ENCODE measurements around the gene NUMB.
A peak's percentile ranks its signal among the peaks of the same experiment; 100 is the strongest.
"Not testable (repeated sequence)": the region's sequence is repeated elsewhere in the genome, so short reads cannot be mapped to it uniquely, and the experiment has no call there.

NUMB gene

DNA sequence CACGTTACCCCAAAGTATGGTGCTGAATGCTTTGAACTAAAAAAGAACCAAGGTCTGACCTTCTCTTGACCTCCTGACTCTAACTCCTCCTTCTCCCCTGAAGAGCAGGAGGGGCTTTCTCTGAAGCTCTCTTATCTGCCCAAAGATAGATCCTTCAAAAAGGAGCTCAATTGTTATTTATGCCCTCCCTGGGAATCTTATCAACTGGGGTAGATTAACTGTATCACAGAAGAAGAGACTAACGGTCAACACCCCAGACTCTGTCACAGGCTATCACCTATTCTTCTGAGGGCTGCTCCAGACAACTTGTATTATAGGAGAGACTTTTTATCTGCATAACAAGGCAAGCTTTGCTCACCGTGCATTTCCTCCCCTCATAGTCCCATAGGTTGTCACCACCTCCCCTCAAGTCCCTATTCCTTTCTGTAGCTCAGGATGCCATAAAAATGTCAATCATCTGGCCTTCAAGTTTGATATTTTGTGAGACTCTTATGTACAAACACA is 134.4 kb downstream of the NUMB start:
- H3K4me3 ChIP-seq (ENCODE audit: extremely low read depth, insufficient read depth, low read length, poor library complexity, severe bottlenecking), result no peak overlapping the region
- no peak overlapping the region for H3K27ac ChIP-seq (ENCODE audit: low read depth, low read length, severe bottlenecking)
- 40 to 47% methylated on average over 1 to 2 of the region's 3 CpGs for WGBS, 2 experiments (ENCODE audit: insufficient coverage in 2 of 2)
- no peaks in the 10 kb centered on the region for H3K9me3 ChIP-seq (ENCODE audit: control insufficient read depth, low read length)
- H3K36me3 ChIP-seq (ENCODE audit: control insufficient read depth, insufficient read depth, low read length), result peaks cover 4% of the 10 kb centered on the region
- peaks cover 5% of the 10 kb centered on the region for H3K4me1 ChIP-seq (ENCODE audit: control insufficient read depth, insufficient read depth, low read length, poor library complexity, severe bottlenecking)

DNA sequence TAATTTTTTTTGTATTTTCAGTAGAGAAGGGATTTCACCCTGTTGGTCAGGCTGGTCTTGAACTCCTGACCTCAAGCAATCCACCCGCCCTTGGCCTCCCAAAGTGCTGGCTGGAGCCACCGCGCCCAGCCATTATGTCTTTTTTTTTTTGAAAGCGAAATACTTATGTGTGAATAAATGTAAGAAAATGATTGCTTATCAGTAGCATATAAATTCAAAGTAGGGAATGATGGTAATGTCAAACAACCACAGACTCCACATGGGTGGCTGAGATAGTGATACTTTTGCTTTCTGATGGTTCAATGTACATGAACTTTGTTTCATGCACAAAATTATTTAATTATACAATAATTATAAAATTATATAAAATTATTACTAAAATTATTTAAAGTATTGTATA is 145.2 kb downstream of the NUMB start:
- H3K4me3 ChIP-seq (ENCODE audit: extremely low read depth, insufficient read depth, low read length, poor library complexity, severe bottlenecking), result no peak overlapping the region
- peaks cover 13% of the 10 kb centered on the region for H3K36me3 ChIP-seq (ENCODE audit: control insufficient read depth, insufficient read depth, low read length)
- H3K4me1 ChIP-seq (ENCODE audit: control insufficient read depth, insufficient read depth, low read length, poor library complexity, severe bottlenecking), result peaks cover 8% of the 10 kb centered on the region
- 81% methylated on average over 3 of the region's 4 CpGs; no CpG with 5 or more reads in 1 of the 2 experiments for WGBS, 2 experiments (ENCODE audit: insufficient coverage in 2 of 2)
- no peaks in the 10 kb centered on the region for H3K9me3 ChIP-seq (ENCODE audit: control insufficient read depth, low read length)
- H3K27ac ChIP-seq (ENCODE audit: low read depth, low read length, severe bottlenecking), result no peak overlapping the region

GRCh38 chr14:73312687-73313086 is 145.7 kb downstream of the NUMB start:
- Histone ChIP-seq H3K4me3 (ENCODE audit: extremely low read depth, insufficient read depth, low read length, poor library complexity, severe bottlenecking) (no peak overlapping the region), H3K9me3 (ENCODE audit: control insufficient read depth, low read length) (no peaks in the 10 kb centered on the region), H3K27ac (ENCODE audit: low read depth, low read length, severe bottlenecking) (no peak overlapping the region), H3K4me1 (ENCODE audit: control insufficient read depth, insufficient read depth, low read length, poor library complexity, severe bottlenecking) (peaks cover 8% of the 10 kb centered on the region), H3K36me3 (ENCODE audit: control insufficient read depth, insufficient read depth, low read length) (peaks cover 16% of the 10 kb centered on the region)
- WGBS, 2 experiments (ENCODE audit: insufficient coverage in 2 of 2), result 83 to 100% methylated on average over 1 of the region's 3 CpGs

DNA sequence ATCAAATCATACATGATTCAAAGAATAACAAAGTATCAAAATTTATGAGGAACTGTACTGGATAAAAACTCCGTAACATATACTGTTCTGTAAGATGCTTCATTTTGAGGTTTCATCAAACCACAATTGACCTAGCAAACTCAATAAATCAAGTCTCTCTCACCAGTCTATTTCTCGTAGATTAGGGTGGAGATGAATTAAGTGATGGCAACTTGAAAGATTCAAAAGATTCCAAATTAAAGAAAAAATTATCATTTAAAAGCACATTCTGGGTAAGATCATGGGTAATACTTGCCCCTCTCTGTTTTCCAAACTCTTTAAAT is 146.7 kb downstream of the NUMB start:
- no peak overlapping the region for H3K4me3 ChIP-seq (ENCODE audit: extremely low read depth, insufficient read depth, low read length, poor library complexity, severe bottlenecking)
- peak overlapping the region; percentile 49 for H3K27ac ChIP-seq (ENCODE audit: low read depth, low read length, severe bottlenecking)
- H3K4me1 ChIP-seq (ENCODE audit: control insufficient read depth, insufficient read depth, low read length, poor library complexity, severe bottlenecking), result peaks cover 8% of the 10 kb centered on the region
- H3K36me3 ChIP-seq (ENCODE audit: control insufficient read depth, insufficient read depth, low read length), result peaks cover 16% of the 10 kb centered on the region
- WGBS, 2 experiments (ENCODE audit: insufficient coverage in 2 of 2), result no CpG with 5 or more reads among the region's 2 CpGs
- no peaks in the 10 kb centered on the region for H3K9me3 ChIP-seq (ENCODE audit: control insufficient read depth, low read length)

GRCh38 chr14:73309207-73309606 is 149.1 kb downstream of the NUMB start:
- peaks cover 16% of the 10 kb centered on the region for H3K36me3 ChIP-seq (ENCODE audit: control insufficient read depth, insufficient read depth, low read length)
- H3K27ac ChIP-seq (ENCODE audit: low read depth, low read length, severe bottlenecking); H3K4me3 ChIP-seq (ENCODE audit: extremely low read depth, insufficient read depth, low read length, poor library complexity, severe bottlenecking); H3K9me3 ChIP-seq (ENCODE audit: control insufficient read depth, low read length); H3K4me1 ChIP-seq (ENCODE audit: control insufficient read depth, insufficient read depth, low read length, poor library complexity, severe bottlenecking): not testable (repeated sequence)
- no CpG with 5 or more reads among the region's 1 CpG for WGBS, 2 experiments (ENCODE audit: insufficient coverage in 2 of 2)

DNA sequence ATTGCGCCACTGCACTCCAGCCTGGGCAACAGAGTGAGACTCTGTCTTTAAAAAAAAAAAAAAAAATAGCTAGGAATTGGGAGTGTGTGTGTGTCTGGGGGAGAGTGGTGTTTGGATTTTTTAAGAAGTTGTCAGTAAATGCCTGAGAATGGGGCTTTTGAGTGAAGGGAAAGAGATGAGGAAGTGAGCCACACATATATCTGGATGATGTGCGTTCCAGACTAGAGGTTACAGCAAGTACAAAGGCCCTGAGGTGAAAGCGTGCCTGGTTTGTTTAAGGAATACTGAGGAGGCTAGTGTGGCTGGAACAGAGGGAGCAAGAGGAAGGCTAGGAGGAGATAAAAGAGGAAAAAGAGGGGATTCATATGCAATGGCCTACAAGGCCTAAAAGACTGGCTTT is 151.1 kb downstream of the NUMB start:
- Histone ChIP-seq H3K4me1 (ENCODE audit: control insufficient read depth, insufficient read depth, low read length, poor library complexity, severe bottlenecking) (peaks cover 8% of the 10 kb centered on the region), H3K36me3 (ENCODE audit: control insufficient read depth, insufficient read depth, low read length) (peaks cover 16% of the 10 kb centered on the region), H3K9me3 (ENCODE audit: control insufficient read depth, low read length) (no peaks in the 10 kb centered on the region), H3K4me3 (ENCODE audit: extremely low read depth, insufficient read depth, low read length, poor library complexity, severe bottlenecking) (no peak overlapping the region), H3K27ac (ENCODE audit: low read depth, low read length, severe bottlenecking) (no peak overlapping the region)
- 97 to 100% methylated on average over 2 to 3 of the region's 3 CpGs for WGBS, 2 experiments (ENCODE audit: insufficient coverage in 2 of 2)

GRCh38 chr14:73305499-73305898 is 152.8 kb downstream of the NUMB start:
- H3K9me3 ChIP-seq (ENCODE audit: control insufficient read depth, low read length), result no peaks in the 10 kb centered on the region
- no peaks in the 10 kb centered on the region for H3K4me1 ChIP-seq (ENCODE audit: control insufficient read depth, insufficient read depth, low read length, poor library complexity, severe bottlenecking)
- 70% methylated on average over 2 of the region's 3 CpGs; no CpG with 5 or more reads in 1 of the 2 experiments for WGBS, 2 experiments (ENCODE audit: insufficient coverage in 2 of 2)
- no peak overlapping the region for H3K27ac ChIP-seq (ENCODE audit: low read depth, low read length, severe bottlenecking)
- peaks cover 16% of the 10 kb centered on the region for H3K36me3 ChIP-seq (ENCODE audit: control insufficient read depth, insufficient read depth, low read length)
- H3K4me3 ChIP-seq (ENCODE audit: extremely low read depth, insufficient read depth, low read length, poor library complexity, severe bottlenecking), result no peak overlapping the region

DNA sequence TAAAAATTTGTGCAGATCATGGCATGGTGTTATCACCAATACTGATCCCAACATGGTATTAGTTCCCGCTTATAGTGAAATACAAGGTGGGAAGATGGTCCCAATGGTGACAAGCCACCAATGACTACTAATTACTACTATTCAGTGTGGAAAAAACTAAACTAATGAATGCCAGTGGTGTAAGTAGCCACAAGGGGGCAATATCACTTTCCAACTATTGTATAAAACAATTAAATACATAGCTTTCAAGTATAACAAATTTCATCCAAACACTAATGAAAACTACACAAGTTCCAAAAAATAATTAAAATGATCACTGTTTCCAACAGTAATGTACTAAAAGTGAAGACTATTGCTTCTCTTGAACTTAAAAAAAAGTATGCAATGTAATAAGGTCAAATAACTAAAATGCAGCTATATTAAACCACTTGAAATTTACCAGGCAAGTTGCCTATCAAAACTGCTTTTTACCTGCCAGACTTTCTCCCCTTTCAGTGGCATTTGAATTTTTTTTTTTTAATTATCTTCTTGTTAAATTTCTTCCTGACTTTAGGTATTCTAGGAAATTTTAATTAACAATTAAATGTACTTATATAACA is 163.0 kb downstream of the NUMB start:
- WGBS, 2 experiments (ENCODE audit: insufficient coverage in 2 of 2), result no CpG with 5 or more reads among the region's 1 CpG
- no peaks in the 10 kb centered on the region for H3K9me3 ChIP-seq (ENCODE audit: control insufficient read depth, low read length)
- no peak overlapping the region for H3K4me3 ChIP-seq (ENCODE audit: extremely low read depth, insufficient read depth, low read length, poor library complexity, severe bottlenecking)
- H3K27ac ChIP-seq (ENCODE audit: low read depth, low read length, severe bottlenecking), result no peak overlapping the region
- peaks cover 37% of the 10 kb centered on the region for H3K36me3 ChIP-seq (ENCODE audit: control insufficient read depth, insufficient read depth, low read length)
- H3K4me1 ChIP-seq (ENCODE audit: control insufficient read depth, insufficient read depth, low read length, poor library complexity, severe bottlenecking), result no peaks in the 10 kb centered on the region

- Histone ChIP-seq H3K36me3 (ENCODE audit: control insufficient read depth, insufficient read depth, low read length) (peaks cover 46% of the 10 kb centered on the region), H3K9me3 (ENCODE audit: control insufficient read depth, low read length) (no peaks in the 10 kb centered on the region), H3K27ac (ENCODE audit: low read depth, low read length, severe bottlenecking) (no peak overlapping the region), H3K4me1 (ENCODE audit: control insufficient read depth, insufficient read depth, low read length, poor library complexity, severe bottlenecking) (no peaks in the 10 kb centered on the region), H3K4me3 (ENCODE audit: extremely low read depth, insufficient read depth, low read length, poor library complexity, severe bottlenecking) (no peak overlapping the region)
- WGBS, 2 experiments (ENCODE audit: insufficient coverage in 2 of 2), result 96 to 98% methylated on average over 10 to 11 of the region's 12 CpGs
Observed at GRCh38 chr14:73293782-73294781, 164.3 kb downstream of the NUMB start.

GRCh38 chr14:73290279-73290678 is 168.1 kb downstream of the NUMB start:
- Histone ChIP-seq H3K4me1 (ENCODE audit: control insufficient read depth, insufficient read depth, low read length, poor library complexity, severe bottlenecking) (no peaks in the 10 kb centered on the region), H3K36me3 (ENCODE audit: control insufficient read depth, insufficient read depth, low read length) (peaks cover 53% of the 10 kb centered on the region), H3K9me3 (ENCODE audit: control insufficient read depth, low read length) (no peaks in the 10 kb centered on the region), H3K27ac (ENCODE audit: low read depth, low read length, severe bottlenecking) (no peak overlapping the region), H3K4me3 (ENCODE audit: extremely low read depth, insufficient read depth, low read length, poor library complexity, severe bottlenecking) (no peak overlapping the region)
- WGBS, 2 experiments (ENCODE audit: insufficient coverage in 2 of 2), result 88 to 90% methylated on average over 3 of the region's 4 CpGs

- 40 to 90% methylated on average over 1 to 2 of the region's 3 CpGs for WGBS, 2 experiments (ENCODE audit: insufficient coverage in 2 of 2)
- Histone ChIP-seq H3K9me3 (ENCODE audit: control insufficient read depth, low read length) (no peaks in the 10 kb centered on the region), H3K4me1 (ENCODE audit: control insufficient read depth, insufficient read depth, low read length, poor library complexity, severe bottlenecking) (no peaks in the 10 kb centered on the region), H3K36me3 (ENCODE audit: control insufficient read depth, insufficient read depth, low read length) (peaks cover 58% of the 10 kb centered on the region), H3K27ac (ENCODE audit: low read depth, low read length, severe bottlenecking) (no peak overlapping the region), H3K4me3 (ENCODE audit: extremely low read depth, insufficient read depth, low read length, poor library complexity, severe bottlenecking) (no peak overlapping the region)
Observed at GRCh38 chr14:73289729-73290128, 168.6 kb downstream of the NUMB start.

Data from mesodermal cell (in vitro differentiated cells).